GM18505 (cell line): ENCODE measurements around the gene AHCYL1.
"Not testable (repeated sequence)": the region's sequence is repeated elsewhere in the genome, so short reads cannot be mapped to it uniquely, and the experiment has no call there.

Source experiments
- ATAC-seq: cut with Tn5 transposase; IDR thresholded peaks from one replicate; pipeline ENCODE4 v1.9.1; 2021; ENCODE audit not compliant: unreplicated experiment
- POLR2A ChIP-seq: IDR thresholded peaks from 4 replicates; pipeline ENCODE4 v1.6.1; 2011; ENCODE audit warnings: borderline replicate concordance; ENCODE audit not compliant: insufficient read depth, insufficient read length; ENCODE audit errors: extremely low read depth

Gene AHCYL1

GRCh38 chr1:110018396-110018795 is 33.8 kb downstream of the AHCYL1 start:
- no peak for ATAC-seq
- TF ChIP-seq POLR2A = no peak

- no peak for TF ChIP-seq POLR2A
- no peak for ATAC-seq
Measured at GRCh38 chr1:110019770-110020169, 35.2 kb downstream of the AHCYL1 start.

GRCh38 chr1:110021285-110021684 is 36.7 kb downstream of the AHCYL1 start:
- ATAC-seq = no peak
- TF ChIP-seq POLR2A = no peak

- TF ChIP-seq POLR2A = no peak
- ATAC-seq = no peak
Measured at GRCh38 chr1:110024613-110025012, 40.0 kb downstream of the AHCYL1 start.

- ATAC-seq = not testable (repeated sequence)
Measured at GRCh38 chr1:110030687-110031086, 46.1 kb downstream of the AHCYL1 start.

GRCh38 chr1:110032327-110032726 is 47.8 kb downstream of the AHCYL1 start:
- no peak for TF ChIP-seq POLR2A
- ATAC-seq = no peak

- TF ChIP-seq POLR2A = no peak
- no peak for ATAC-seq
Measured at GRCh38 chr1:110033421-110033820, 48.9 kb downstream of the AHCYL1 start.

GRCh38 chr1:110034040-110034450 is 49.5 kb downstream of the AHCYL1 start:
- no peak for ATAC-seq
- TF ChIP-seq POLR2A = no peak

- peak; percentile 90 for TF ChIP-seq POLR2A
- peak; percentile 88 for ATAC-seq
Measured at GRCh38 chr1:110034451-110035235, 50.1 kb downstream of the AHCYL1 start, which contains the start of gene STRIP1. TSS of gene STRIP1 (plus strand) at chr1:110034624. CDS start at chr1:110034638, 14 bp downstream.

- peak; percentile 3 for ATAC-seq
- TF ChIP-seq POLR2A = no peak
Measured at GRCh38 chr1:110035236-110035752, 50.7 kb downstream of the AHCYL1 start.

GRCh38 chr1:110038271-110038670 is 53.7 kb downstream of the AHCYL1 start:
- no peak for TF ChIP-seq POLR2A
- no peak for ATAC-seq

- TF ChIP-seq POLR2A = no peak
- no peak for ATAC-seq
Measured at GRCh38 chr1:110039641-110040040, 55.1 kb downstream of the AHCYL1 start.

- no peak for ATAC-seq
- no peak for TF ChIP-seq POLR2A
Measured at GRCh38 chr1:110040548-110040947, 56.0 kb downstream of the AHCYL1 start.

GRCh38 chr1:110043016-110043415 is 58.5 kb downstream of the AHCYL1 start:
- ATAC-seq = no peak
- TF ChIP-seq POLR2A = no peak
